Epithelial cell of esophagus (primary cell): ENCODE measurements around the gene H1-8.

Source experiments
- DNase-seq: peaks from one replicate; pipeline ENCODE4 v3.0.0; 2010; ENCODE audit warnings: low read depth
- H3K4me3 ChIP-seq: 2 replicates; pipeline ENCODE4 v1.5.1; 2011; ENCODE audit warnings: mild to moderate bottlenecking, low read length, control low read depth
- TF ChIP-seq, protein P1 (sequence below): IDR thresholded peaks from 2 replicates; pipeline ENCODE4 v1.5.1; 2011; ENCODE audit warnings: low read depth, mild to moderate bottlenecking, low read length, control low read depth, inconsistent platforms; ENCODE audit not compliant: insufficient read depth; ENCODE audit errors: missing control alignments

Gene H1-8

GRCh38 chr3:129575997-129576384 is 33.0 kb downstream of the H1-8 start:
- no peak overlapping the region for H3K4me3 ChIP-seq
- TF ChIP-seq, protein P1, sequence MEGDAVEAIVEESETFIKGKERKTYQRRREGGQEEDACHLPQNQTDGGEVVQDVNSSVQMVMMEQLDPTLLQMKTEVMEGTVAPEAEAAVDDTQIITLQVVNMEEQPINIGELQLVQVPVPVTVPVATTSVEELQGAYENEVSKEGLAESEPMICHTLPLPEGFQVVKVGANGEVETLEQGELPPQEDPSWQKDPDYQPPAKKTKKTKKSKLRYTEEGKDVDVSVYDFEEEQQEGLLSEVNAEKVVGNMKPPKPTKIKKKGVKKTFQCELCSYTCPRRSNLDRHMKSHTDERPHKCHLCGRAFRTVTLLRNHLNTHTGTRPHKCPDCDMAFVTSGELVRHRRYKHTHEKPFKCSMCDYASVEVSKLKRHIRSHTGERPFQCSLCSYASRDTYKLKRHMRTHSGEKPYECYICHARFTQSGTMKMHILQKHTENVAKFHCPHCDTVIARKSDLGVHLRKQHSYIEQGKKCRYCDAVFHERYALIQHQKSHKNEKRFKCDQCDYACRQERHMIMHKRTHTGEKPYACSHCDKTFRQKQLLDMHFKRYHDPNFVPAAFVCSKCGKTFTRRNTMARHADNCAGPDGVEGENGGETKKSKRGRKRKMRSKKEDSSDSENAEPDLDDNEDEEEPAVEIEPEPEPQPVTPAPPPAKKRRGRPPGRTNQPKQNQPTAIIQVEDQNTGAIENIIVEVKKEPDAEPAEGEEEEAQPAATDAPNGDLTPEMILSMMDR: no peak
- DNase-seq: no peak

DNA sequence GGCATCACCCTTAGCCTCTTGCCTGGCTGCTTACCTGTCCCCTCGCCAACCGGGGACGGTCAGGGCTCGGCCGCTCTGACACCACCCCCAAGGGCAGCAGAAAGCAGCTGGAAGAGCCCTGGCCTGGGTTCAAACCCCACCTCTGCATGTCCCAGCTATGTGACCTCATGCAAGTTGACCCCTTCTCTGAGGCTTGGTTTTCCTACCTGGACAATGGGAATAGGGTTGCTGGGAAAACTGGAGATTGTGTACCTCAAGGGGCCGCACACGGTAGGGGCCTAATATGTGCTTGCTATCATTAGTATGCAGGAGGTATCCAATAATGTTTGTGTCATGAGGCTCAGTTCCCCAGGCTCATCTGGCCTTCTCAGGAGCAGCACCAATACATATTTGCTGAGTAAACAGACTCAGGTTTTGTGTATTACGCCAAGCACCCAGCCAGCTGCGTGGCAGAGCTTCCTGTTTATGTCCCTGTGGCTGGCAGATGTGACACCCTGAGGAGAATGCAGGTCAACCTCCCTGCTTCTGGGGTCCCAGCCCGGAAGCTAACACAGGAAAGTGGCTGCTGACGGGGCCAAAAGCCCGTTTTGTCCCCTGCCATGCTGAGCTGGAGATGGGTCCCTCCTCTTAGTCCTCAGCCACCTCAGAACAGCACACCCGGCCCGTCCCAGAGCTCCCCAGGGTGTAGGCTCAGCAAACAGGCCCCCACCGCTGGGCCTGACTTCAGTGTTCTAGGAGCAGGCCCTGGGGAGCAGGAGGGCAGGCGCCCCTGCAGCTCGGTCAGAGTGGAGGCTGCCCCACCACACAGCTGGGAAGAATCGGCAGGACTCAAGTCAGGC is 33.8 kb downstream of the H1-8 start:
- TF ChIP-seq, protein P1: no peak
- H3K4me3 ChIP-seq: no peak overlapping the region
- no peak for DNase-seq

- DNase-seq: no peak
- TF ChIP-seq, protein P1: no peak
- H3K4me3 ChIP-seq: no peak overlapping the region
Observed at GRCh38 chr3:129577366-129577765, 34.4 kb downstream of the H1-8 start.

GRCh38 chr3:129577925-129578786 is 35.2 kb downstream of the H1-8 start:
- H3K4me3 ChIP-seq: no peak overlapping the region
- no peak for DNase-seq
- TF ChIP-seq, protein P1: no peak

- TF ChIP-seq, protein P1: no peak
- no peak overlapping the region for H3K4me3 ChIP-seq
- no peak for DNase-seq
Observed at GRCh38 chr3:129579991-129580390, 37.0 kb downstream of the H1-8 start.

GRCh38 chr3:129581623-129582022 is 38.6 kb downstream of the H1-8 start:
- no peak for DNase-seq
- TF ChIP-seq, protein P1: no peak
- H3K4me3 ChIP-seq: no peak overlapping the region
